Central memory CD8-positive, alpha-beta T cell (primary cell): ENCODE measurements around the gene CDC5L.
"Not testable (repeated sequence)": the region's sequence is repeated elsewhere in the genome, so short reads cannot be mapped to it uniquely, and the experiment has no call there.

ENCODE experiments used
- ATAC-seq: fragments of 150-1000 bp; cut with Tn5 transposase; replicated peaks from 2 replicates; pipeline ENCODE4 v1.10.0; 2022; ENCODE audit warnings: mild to moderate bottlenecking, moderate FRiP score, moderate number of reproducible peaks; ENCODE audit not compliant: poor library complexity, severe bottlenecking; ENCODE audit errors: extremely low read depth
- DNase-seq, 2 donors: peaks; one replicate each; pipeline ENCODE4 v3.0.0; 2021; ENCODE audit warnings: low spot score in 2 of 2
- H3K27ac Mint-ChIP-seq: one replicate; pipeline ENCODE4 v1.8.0; 2022; ENCODE audit warnings: low read depth, mild to moderate bottlenecking, moderate library complexity, mixed read lengths
- H3K27me3 Mint-ChIP-seq: one replicate; pipeline ENCODE4 v1.8.0; 2022; ENCODE audit warnings: mixed read lengths
- H3K36me3 Mint-ChIP-seq: one replicate; pipeline ENCODE4 v1.8.0; 2022; ENCODE audit warnings: mild to moderate bottlenecking, moderate library complexity, mixed read lengths; ENCODE audit not compliant: insufficient read depth
- H3K4me1 Mint-ChIP-seq: one replicate; pipeline ENCODE4 v1.8.0; 2022; ENCODE audit warnings: mixed read lengths
- H3K4me3 Mint-ChIP-seq: one replicate; pipeline ENCODE4 v1.8.0; 2022; ENCODE audit warnings: mild to moderate bottlenecking, moderate library complexity, mixed read lengths
- H3K9me3 Mint-ChIP-seq: one replicate; pipeline ENCODE4 v1.8.0; 2022; ENCODE audit warnings: mixed read lengths

Gene CDC5L

DNA sequence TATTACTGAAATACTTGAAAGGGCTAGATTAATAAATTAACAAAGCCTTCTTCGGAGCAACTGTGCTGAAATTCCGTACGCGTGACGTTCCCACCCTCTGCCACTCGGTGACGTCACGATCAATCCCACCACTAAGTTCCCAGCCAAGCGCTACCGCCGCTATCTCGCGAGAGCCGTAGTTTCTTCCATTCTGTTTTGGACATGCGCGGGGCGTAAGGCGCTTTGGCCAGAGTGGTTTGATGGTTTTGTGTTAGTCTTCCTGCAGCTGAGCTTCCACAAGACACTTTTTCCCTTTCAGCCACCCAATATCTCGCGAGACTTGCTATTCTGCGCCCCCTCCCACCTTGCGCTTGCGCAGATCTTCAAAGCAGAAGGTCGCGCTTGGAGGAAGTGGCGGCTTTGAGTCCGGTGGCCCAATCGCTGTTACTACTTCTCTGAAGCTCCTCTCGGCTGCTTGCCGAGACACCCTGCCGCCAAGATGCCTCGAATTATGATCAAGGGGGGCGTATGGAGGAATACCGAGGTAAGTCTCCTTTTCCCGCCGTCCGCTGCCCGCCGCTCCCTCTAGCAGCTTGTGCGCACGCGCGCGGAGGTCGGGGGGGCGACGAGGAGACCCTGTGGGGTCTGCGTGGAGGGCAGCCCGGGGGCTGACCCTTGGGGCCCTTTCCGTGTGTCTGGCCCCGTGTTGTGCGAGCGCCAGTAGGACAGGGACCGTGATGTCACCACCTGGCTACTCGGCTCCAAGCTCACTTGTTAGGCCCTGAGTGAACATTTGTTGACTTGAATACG lies at the start of gene CDC5L:
Gene CDC5L (plus strand): TSS at position 361 of the 789 bp plus-strand sequence. CDS start 118 bp downstream, at position 479.
- ATAC-seq (peak; percentile 82), DNase-seq (peak; percentile 82 to 88)
- peaks cover 37% of the 10 kb centered on the region for H3K36me3 Mint-ChIP-seq
- no peaks in the 10 kb centered on the region for H3K27me3 Mint-ChIP-seq
- H3K4me1 Mint-ChIP-seq = peaks cover 51% of the 10 kb centered on the region
- H3K9me3 Mint-ChIP-seq = no peaks in the 10 kb centered on the region
- peak within 1 kb of the TSS; percentile 97 for H3K4me3 Mint-ChIP-seq
- peak within 1 kb of the TSS; percentile 94 for H3K27ac Mint-ChIP-seq

DNA sequence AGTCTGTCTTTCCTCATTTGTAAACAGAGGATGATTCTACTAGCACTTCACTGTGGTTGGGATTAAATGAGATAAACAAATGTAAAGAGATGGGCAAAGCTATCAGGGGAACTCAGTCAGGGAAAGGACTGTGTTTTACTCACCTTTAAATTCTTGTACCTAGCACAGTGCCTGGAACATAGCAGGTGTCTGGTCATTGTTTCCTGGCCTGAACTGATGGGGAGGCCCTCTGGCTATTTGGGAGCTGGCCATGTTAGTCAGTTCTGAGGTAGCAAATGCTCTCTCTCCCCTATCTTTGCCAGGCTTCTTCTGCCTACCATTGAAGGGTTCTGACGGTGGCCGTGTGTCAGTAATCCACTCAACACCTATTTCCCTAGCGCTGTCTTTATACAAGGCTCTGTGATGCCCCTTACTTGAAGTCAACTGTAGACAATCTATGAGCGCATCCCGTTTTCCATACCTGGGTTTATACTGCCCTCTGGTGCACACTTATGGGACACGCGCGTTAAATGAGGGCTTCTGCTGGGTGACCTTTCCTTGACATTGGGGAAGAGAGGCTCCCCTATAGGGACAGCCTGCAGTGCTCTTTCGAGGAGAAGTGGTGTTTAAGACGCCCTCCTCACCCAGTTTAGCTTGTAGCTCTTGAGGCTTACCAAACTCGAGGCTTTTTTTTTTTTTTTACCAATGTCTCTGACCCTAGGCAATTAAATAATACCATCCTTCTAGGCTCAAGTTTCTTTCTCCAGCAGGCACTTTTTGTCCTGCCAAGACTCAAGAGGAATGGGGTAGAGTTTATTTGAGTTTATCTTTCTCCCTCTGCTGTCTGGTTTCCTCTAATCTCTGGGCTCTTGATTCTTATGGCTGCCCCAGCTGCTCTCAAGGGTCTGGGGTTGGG lies 49.0 kb upstream of the CDC5L start:
- Mint-ChIP-seq H3K9me3 (no peaks in the 10 kb centered on the region), H3K27ac (no peak overlapping the region), H3K4me1 (no peaks in the 10 kb centered on the region), H3K36me3 (no peaks in the 10 kb centered on the region), H3K27me3 (peaks cover 26% of the 10 kb centered on the region), H3K4me3 (no peak overlapping the region)
- DNase-seq (peak; percentile 35 to 57), ATAC-seq (peak; percentile 77)

DNA sequence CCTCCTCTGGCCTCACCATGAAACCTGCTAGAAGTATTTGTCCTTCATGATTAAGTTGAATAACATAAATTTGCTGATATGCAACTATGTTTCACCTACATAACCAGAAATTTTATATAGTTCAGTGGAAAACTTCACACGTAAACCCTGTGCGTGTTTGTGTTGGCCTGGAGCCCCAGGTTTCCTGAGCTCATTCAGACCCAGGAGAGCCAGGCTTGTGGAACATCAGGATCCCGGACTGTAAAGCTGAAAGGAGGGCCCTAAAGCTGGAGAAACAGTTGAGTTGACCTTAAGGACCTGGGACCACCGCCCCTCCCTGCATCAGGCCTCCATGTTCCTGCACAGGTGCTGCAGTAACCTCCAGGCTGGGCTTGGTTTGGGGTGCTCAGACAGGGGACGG lies 48.2 kb upstream of the CDC5L start:
- Mint-ChIP-seq H3K27me3 (peaks cover 32% of the 10 kb centered on the region), H3K36me3 (no peaks in the 10 kb centered on the region), H3K4me1 (no peaks in the 10 kb centered on the region), H3K4me3 (no peak overlapping the region), H3K27ac (no peak overlapping the region), H3K9me3 (no peaks in the 10 kb centered on the region)
- ATAC-seq (no peak), DNase-seq (no peak)

DNA sequence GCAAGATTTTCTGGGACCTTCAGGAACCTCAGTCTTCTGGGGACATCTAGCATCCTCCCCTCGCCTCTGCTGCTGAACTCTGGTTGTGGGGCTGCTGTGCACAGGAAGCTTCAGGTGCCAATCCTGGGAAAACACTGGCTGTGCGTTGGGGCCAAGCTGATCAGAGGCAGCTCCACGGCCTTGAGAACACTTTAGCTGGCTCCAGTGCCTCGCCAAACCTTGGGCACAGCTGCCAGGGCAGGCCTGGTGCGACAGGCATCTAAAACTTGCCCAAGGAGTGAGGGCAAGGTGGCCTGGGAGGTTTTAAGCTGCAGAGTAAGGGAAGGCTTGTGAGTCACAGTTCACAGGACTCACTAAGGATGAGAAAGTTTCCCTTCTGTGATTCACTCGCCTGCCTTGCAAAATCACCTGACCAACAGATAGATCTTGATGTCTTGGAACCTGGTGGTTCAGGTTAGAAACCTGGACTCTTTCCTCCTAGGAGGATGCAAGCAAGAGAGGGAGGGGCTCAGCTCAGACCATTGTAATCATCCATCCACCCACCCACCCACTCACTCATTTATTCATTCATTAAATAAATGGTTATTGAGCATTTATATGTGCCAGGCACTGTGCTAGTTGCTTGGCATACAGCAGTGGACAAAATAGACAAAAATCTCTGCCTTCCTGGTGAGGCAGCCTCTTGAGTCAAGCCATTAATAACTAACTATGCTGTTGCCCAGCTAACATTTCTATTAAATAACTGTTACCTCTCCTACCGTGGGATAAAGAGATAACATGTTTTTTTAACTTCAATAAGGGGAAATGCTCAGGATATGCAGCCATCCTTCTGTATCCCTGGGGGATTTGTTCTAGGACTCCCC lies 47.5 kb upstream of the CDC5L start:
- H3K27me3 Mint-ChIP-seq = peaks cover 39% of the 10 kb centered on the region

DNA sequence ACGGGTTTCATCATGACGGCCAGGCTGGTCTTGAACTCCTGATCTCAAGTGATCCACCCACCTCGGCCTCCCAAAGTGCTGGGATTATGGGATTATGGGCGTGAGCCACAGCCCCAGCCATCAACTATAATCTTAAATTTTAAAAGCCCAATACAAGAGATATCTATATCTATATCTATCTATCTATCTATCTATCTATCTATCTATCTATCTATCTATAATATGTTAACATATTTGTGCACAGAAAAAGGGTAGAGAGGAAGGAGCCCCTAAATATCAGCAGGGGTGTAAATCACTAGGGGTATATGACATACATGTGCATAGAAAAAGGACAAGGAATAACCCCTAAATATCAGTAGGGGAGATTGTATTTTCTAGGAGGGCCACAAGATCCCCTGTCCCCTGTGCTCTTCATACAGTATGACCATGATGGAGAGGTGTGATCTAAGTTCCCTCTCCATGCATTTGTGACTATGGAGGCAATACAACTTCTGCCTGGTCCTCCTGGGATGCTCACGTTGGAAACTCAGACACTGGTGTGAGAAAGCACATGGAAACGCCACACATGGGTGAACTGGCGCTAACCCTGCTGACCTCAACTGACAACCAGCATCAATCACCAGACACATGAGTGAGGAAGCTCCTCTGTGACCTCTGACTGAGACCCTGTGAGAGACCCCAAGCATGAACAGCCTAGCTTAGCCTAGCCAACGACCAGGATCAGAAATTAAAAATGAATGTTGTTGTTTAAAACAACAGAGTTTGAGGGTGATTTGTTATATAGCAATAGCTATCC lies 46.2 kb upstream of the CDC5L start:
- DNase-seq (no peak), ATAC-seq (no peak)
- peaks cover 41% of the 10 kb centered on the region for H3K27me3 Mint-ChIP-seq
- no peak overlapping the region for H3K27ac Mint-ChIP-seq
- H3K4me1 Mint-ChIP-seq = no peaks in the 10 kb centered on the region
- H3K36me3 Mint-ChIP-seq = no peaks in the 10 kb centered on the region
- no peaks in the 10 kb centered on the region for H3K9me3 Mint-ChIP-seq
- no peak overlapping the region for H3K4me3 Mint-ChIP-seq

More for the DNA sequence above, 47.5 kb upstream of the CDC5L start:
- DNase-seq (no peak), ATAC-seq (no peak)
- Mint-ChIP-seq H3K4me3 (no peak overlapping the region), H3K36me3 (no peaks in the 10 kb centered on the region), H3K4me1 (no peaks in the 10 kb centered on the region), H3K9me3 (no peaks in the 10 kb centered on the region), H3K27ac (no peak overlapping the region)

GRCh38 chr6:44342052-44342451 lies 45.5 kb upstream of the CDC5L start:
- Mint-ChIP-seq H3K9me3 (no peaks in the 10 kb centered on the region), H3K4me1 (no peaks in the 10 kb centered on the region), H3K27me3 (peaks cover 41% of the 10 kb centered on the region), H3K27ac (no peak overlapping the region), H3K4me3 (no peak overlapping the region), H3K36me3 (no peaks in the 10 kb centered on the region)
- DNase-seq (no peak), ATAC-seq (no peak)

- Mint-ChIP-seq H3K4me1 (no peaks in the 10 kb centered on the region), H3K27me3 (peaks cover 41% of the 10 kb centered on the region), H3K27ac (no peak within 1 kb of the TSS), H3K4me3 (no peak within 1 kb of the TSS), H3K36me3 (no peaks in the 10 kb centered on the region), H3K9me3 (no peaks in the 10 kb centered on the region)
- ATAC-seq = no peak
- DNase-seq = no peak
Observed at GRCh38 chr6:44342489-44342888, 45.0 kb upstream of the CDC5L start, which contains the start of gene SPATS1. TSS of gene SPATS1 (plus strand) at chr6:44342650. CDS start at chr6:44343096, 446 bp downstream.

GRCh38 chr6:44346818-44347217 lies 40.7 kb upstream of the CDC5L start:
- not testable (repeated sequence) for H3K4me3 Mint-ChIP-seq, H3K27ac Mint-ChIP-seq, ATAC-seq, H3K4me1 Mint-ChIP-seq, DNase-seq, H3K9me3 Mint-ChIP-seq, H3K36me3 Mint-ChIP-seq
- H3K27me3 Mint-ChIP-seq = peaks cover 34% of the 10 kb centered on the region

GRCh38 chr6:44349904-44350649 lies 37.4 kb upstream of the CDC5L start:
- no peak for ATAC-seq
- Mint-ChIP-seq H3K36me3 (no peaks in the 10 kb centered on the region), H3K27me3 (peaks cover 2% of the 10 kb centered on the region), H3K27ac (no peak overlapping the region), H3K4me1 (no peaks in the 10 kb centered on the region), H3K9me3 (no peaks in the 10 kb centered on the region), H3K4me3 (no peak overlapping the region)
- no peak for DNase-seq

- H3K4me3 Mint-ChIP-seq, H3K9me3 Mint-ChIP-seq, DNase-seq, ATAC-seq, H3K36me3 Mint-ChIP-seq, H3K4me1 Mint-ChIP-seq, H3K27ac Mint-ChIP-seq, H3K27me3 Mint-ChIP-seq: not testable (repeated sequence)
Observed at GRCh38 chr6:44350650-44350994, 36.9 kb upstream of the CDC5L start.

DNA sequence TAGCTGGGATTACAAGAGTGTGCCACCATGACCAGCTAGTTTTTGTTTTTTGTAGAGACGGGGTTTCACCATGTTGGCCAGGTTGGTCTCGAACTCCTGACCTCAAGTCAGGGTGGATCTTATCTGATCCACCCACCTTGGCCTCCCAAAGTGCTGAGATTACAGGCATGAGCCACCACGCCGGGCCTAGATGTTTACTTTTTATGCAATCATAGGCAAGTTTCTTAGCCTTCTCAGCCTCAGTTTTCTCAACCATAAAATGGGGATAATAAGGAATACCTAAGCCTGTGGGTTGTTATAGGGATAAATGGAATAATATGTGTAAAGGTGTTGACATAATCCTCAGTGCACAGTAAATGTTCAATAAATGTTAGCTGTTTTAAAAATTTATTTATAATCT lies 35.2 kb upstream of the CDC5L start:
- no peaks in the 10 kb centered on the region for H3K4me1 Mint-ChIP-seq
- no peak overlapping the region for H3K27ac Mint-ChIP-seq
- DNase-seq (no peak), ATAC-seq (no peak)
- H3K4me3 Mint-ChIP-seq = no peak overlapping the region
- H3K9me3 Mint-ChIP-seq = no peaks in the 10 kb centered on the region
- no peaks in the 10 kb centered on the region for H3K36me3 Mint-ChIP-seq
- peaks cover 18% of the 10 kb centered on the region for H3K27me3 Mint-ChIP-seq
